HFF-Myc (cell line): Measurements from ENCODE around the gene ALKBH4.
"Not testable (repeated sequence)": the region's sequence is repeated elsewhere in the genome, so short reads cannot be mapped to it uniquely, and the experiment has no call there.

Experiments used
- DNase-seq: peaks from one replicate; pipeline ENCODE4 v3.0.0-alpha.2; 2011; ENCODE audit warnings: low read depth; ENCODE audit errors: extremely low read depth
- H3K4me3 ChIP-seq: replicated peaks from 2 replicates; pipeline ENCODE4 v1.5.1; 2011; ENCODE audit warnings: low read depth, mild to moderate bottlenecking, control low read depth, low read length
- CTCF ChIP-seq: IDR thresholded peaks from 2 replicates; pipeline ENCODE4 v1.5.1; 2012; ENCODE audit warnings: mild to moderate bottlenecking, low read depth, low read length, control low read depth; ENCODE audit errors: missing control alignments

The ALKBH4 gene

GRCh38 chr7:102412548-102412947 is 52.1 kb downstream of the ALKBH4 start:
- no peak for DNase-seq
- H3K4me3 ChIP-seq, result no peak overlapping the region
- peak; percentile 41 for TF ChIP-seq CTCF

GRCh38 chr7:102410918-102411317 is 53.7 kb downstream of the ALKBH4 start:
- no peak for DNase-seq
- H3K4me3 ChIP-seq, result no peak overlapping the region
- no peak for TF ChIP-seq CTCF

GRCh38 chr7:102410123-102410522 is 54.5 kb downstream of the ALKBH4 start:
- no peak for TF ChIP-seq CTCF
- no peak for DNase-seq
- H3K4me3 ChIP-seq, result no peak overlapping the region

GRCh38 chr7:102409340-102409739 is 55.3 kb downstream of the ALKBH4 start:
- TF ChIP-seq CTCF, result no peak
- no peak for DNase-seq

GRCh38 chr7:102408530-102408929 is 56.1 kb downstream of the ALKBH4 start:
- not testable (repeated sequence) for DNase-seq, H3K4me3 ChIP-seq

More at GRCh38 chr7:102409340-102409739, 55.3 kb downstream of the ALKBH4 start:
- no peak overlapping the region for H3K4me3 ChIP-seq

- no peak for TF ChIP-seq CTCF
- no peak overlapping the region for H3K4me3 ChIP-seq
- DNase-seq, result no peak
Observed at GRCh38 chr7:102407910-102408309, 56.8 kb downstream of the ALKBH4 start.
